Psoas muscle (tissue), 8 donors: Measurements from ENCODE around the gene ETV5. TPM values are rescaled to one million over a fixed set of nuclear protein-coding genes. Genes with fewer than 3 reads are reported as not detected.

Experiments
- ATAC-seq, 4 donors: fragments of 200-7000 bp; cut with Tn5 transposase; one replicate each; pipeline ENCODE4 v1.9.1; 2020; ENCODE audit warnings: moderate library complexity in 3 of 4, mild to moderate bottlenecking in 2 of 4
- DNase-seq, 2 donors: peaks; one replicate each; pipeline ENCODE4 v3.0.0-alpha.2; 2020
- H3K27ac ChIP-seq: fragments of 200-600 bp; one replicate; pipeline ENCODE4 v1.8.0; 2022
- H3K27me3 ChIP-seq, 3 donors: fragments of 200-600 bp in 1 of 3; one replicate each; pipeline versions ENCODE4 v1.6.1 to v1.8.0; 2013 to 2022; ENCODE audit warnings: low read length in 2 of 3, mild to moderate bottlenecking in 2 of 3, moderate library complexity in 1 of 3; ENCODE audit not compliant: insufficient read depth in 3 of 3
- H3K36me3 ChIP-seq, 2 donors: fragments of 200-600 bp in 1 of 2; one replicate each; pipeline versions ENCODE4 v1.6.1 to v1.8.0; 2013 to 2022; ENCODE audit warnings: low read depth in 1 of 2, mild to moderate bottlenecking in 1 of 2, moderate library complexity in 1 of 2; ENCODE audit not compliant: insufficient read depth in 1 of 2
- H3K4me1 ChIP-seq: fragments of 200-600 bp; one replicate; pipeline ENCODE4 v1.8.0; 2022
- H3K4me3 ChIP-seq: fragments of 200-600 bp; one replicate; pipeline ENCODE4 v1.8.0; 2022; ENCODE audit warnings: mild to moderate bottlenecking
- H3K9me3 ChIP-seq: fragments of 200-600 bp; one replicate; pipeline ENCODE4 v1.8.0; 2022
- CTCF ChIP-seq: fragments of 200-600 bp; IDR thresholded peaks from one replicate; pipeline ENCODE4 v1.8.0; 2022; ENCODE audit warnings: antibody characterized with exemption
- WGBS, 3 donors: extraction: QIAGEN DNeasy Blood & Tissue Kit; methylation state at CpG; one replicate each; pipeline versions ENCODE4 v1.1.6 to v1.1.7; 2013; 5-methylcytosine and 5-hydroxymethylcytosine counted together
- intact Hi-C, 2 donors: fragments of 100-400 bp; cut with DNase I; formaldehyde crosslinking; loops; one replicate each; pipeline versions ENCODE4 v1.11.0 to v1.14.2; 2022
- polyA plus RNA-seq, 3 donors: library from polyadenylated mRNA; stranded (reverse); fragments of 200-250 nt; gene quantifications; one replicate each; pipeline ENCODE4 v1.2.3, GENCODE V29; 2013
- total RNA-seq, 4 donors: library from RNA; stranded (reverse); fragmentation: NEBNext Ultra II Directional in 2 of 4; extraction: Animal tissue kit (Norgen Biotek cat#: 25700) in 2 of 4; gene quantifications; one replicate each; pipeline versions ENCODE4 v1.2.1 to v1.2.4, GENCODE V29; 2021 to 2023
- donor health status: healthy with polysubstance abuse.
- donor health status: DM: no; HTN: no; CAD: no; lungs with moderate emphysema.
- donor health status: Bipolar disorder and iron deficiency.
- donor health status: healthy.
- donor health status: DM: yes; HTN: yes; CAD: no.
- donor health status: DM: no; HTN: no; CAD: no.
- donor health status: DM: no; HTN: no; CAD: no.
- donor health status: DM: yes; HTN: yes; CAD: no.

ETV5 gene
- total and polyA plus RNA-seq, 7 donors = 7.2 to 47.1 (median 8.0) TPM

DNA sequence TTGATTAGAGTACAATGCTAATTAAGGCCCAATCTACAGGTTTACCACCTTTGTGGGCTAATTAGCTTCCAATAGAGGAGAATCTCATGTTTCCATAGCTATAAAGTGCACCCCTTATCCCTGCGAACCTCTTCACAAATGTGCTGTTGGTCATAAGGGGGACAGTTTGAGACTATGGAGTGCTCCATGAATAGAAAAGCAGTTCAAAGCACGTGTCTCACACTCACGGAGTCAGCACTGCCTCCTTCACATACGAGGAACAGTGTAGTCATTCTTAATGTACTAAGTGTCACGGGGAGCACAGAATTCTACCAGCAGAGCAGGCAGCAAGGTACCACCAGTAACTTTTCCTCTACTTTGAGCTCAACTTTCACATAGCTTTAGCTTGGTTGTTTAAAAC is 62.1 kb downstream of the ETV5 start:
- Histone ChIP-seq H3K36me3 (peaks cover 4 to 42% of the 10 kb centered on the region in 2 donors), H3K27me3 (peaks cover 0 to 15% (median 0%) of the 10 kb centered on the region in 3 donors), H3K9me3 (no peaks in the 10 kb centered on the region), H3K4me1 (no peaks in the 10 kb centered on the region), H3K27ac (no peak overlapping the region), H3K4me3 (no peak overlapping the region)
- no peak for TF ChIP-seq CTCF
- no peak for DNase-seq
- ATAC-seq = no peak
- WGBS, 3 donors = 79 to 82% (median 81%) methylated on average over 5 of the region's 5 CpGs
- intact Hi-C loops = no loop called here

DNA sequence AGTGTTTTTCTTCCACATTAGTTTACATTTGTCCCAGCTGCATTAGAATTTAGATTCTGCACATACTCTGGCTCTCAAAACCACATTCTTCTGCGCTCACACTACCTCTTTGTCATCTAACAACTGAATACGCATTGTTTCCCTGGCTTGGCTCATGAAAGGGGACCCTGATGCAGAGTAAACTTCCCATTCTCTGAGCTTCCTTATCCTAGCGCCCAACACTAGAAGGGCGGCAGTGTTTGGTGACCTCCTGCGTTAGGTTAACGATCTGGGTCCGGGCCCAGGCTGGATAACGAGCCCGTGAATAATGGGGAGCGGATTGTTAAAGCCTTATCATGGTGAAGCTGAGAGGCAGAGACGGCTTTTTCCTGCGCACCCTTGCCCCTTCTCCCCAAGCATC is 63.9 kb downstream of the ETV5 start:
- Histone ChIP-seq H3K36me3 (peaks cover 0 to 32% of the 10 kb centered on the region in 2 donors), H3K27me3 (peaks cover 0 to 15% (median 2%) of the 10 kb centered on the region in 3 donors), H3K4me1 (no peaks in the 10 kb centered on the region), H3K4me3 (no peak overlapping the region), H3K9me3 (no peaks in the 10 kb centered on the region), H3K27ac (no peak overlapping the region)
- TF ChIP-seq CTCF = no peak
- ATAC-seq (peak in 1 of 4 donors; percentile 22), DNase-seq (no peak)
- WGBS, 3 donors = 19 to 24% (median 23%) methylated on average over 12 of the region's 12 CpGs
- intact Hi-C loops = no loop called here

GRCh38 chr3:186044427-186044826 is 64.5 kb downstream of the ETV5 start:
- Histone ChIP-seq H3K27ac (no peak overlapping the region), H3K36me3 (peaks cover 0 to 26% of the 10 kb centered on the region in 2 donors), H3K9me3 (no peaks in the 10 kb centered on the region), H3K4me3 (no peak overlapping the region), H3K4me1 (no peaks in the 10 kb centered on the region), H3K27me3 (peaks cover 0 to 15% (median 2%) of the 10 kb centered on the region in 3 donors)
- 59 to 83% (median 72%) methylated on average over 3 of the region's 3 CpGs for WGBS, 3 donors
- ATAC-seq (no peak), DNase-seq (no peak)
- TF ChIP-seq CTCF = no peak
- intact Hi-C loops = no loop called here

DNA sequence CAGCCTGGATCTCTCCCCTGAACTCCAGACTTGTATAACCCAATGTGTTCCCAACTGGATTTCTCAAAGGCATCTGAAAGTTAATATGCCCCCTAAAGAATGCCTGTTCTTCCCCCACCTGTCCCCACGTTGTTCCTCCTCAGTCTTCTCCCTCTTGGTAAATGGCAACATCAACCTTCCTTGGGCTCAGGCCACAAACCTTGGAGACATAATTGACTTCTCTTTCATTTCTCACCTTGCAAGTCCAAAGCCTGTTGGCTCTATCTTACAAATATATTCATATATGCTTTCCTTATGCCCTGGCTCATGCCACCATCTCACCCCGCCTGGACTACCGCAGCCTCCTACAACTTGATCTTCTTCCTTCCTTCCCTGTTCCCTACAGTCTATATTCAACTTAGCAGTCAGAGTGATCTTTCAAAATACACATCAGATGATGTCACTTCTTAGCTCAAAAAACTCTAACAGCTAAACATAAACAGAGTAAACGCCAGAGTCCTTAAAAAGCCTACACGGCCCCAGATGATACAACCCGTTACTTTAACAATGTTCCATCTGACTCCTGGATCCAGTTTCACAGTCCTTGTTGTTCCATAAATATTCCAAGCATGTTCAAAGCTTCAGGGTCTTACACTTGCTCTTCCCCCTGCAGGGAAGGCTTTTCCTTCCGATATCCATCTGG is 66.2 kb downstream of the ETV5 start:
- no peak for ATAC-seq
- H3K27ac ChIP-seq = no peak overlapping the region
- H3K4me3 ChIP-seq = no peak overlapping the region
- 53 to 72% (median 68%) methylated on average over 7 of the region's 7 CpGs for WGBS, 3 donors
- H3K27me3 ChIP-seq = peaks cover 0 to 15% (median 5%) of the 10 kb centered on the region in 3 donors
- TF ChIP-seq CTCF = no peak
- H3K36me3 ChIP-seq = peaks cover 0 to 9% of the 10 kb centered on the region in 2 donors
- no peaks in the 10 kb centered on the region for H3K4me1 ChIP-seq
- intact Hi-C loops = no loop called here
- DNase-seq = no peak
- no peaks in the 10 kb centered on the region for H3K9me3 ChIP-seq

DNA sequence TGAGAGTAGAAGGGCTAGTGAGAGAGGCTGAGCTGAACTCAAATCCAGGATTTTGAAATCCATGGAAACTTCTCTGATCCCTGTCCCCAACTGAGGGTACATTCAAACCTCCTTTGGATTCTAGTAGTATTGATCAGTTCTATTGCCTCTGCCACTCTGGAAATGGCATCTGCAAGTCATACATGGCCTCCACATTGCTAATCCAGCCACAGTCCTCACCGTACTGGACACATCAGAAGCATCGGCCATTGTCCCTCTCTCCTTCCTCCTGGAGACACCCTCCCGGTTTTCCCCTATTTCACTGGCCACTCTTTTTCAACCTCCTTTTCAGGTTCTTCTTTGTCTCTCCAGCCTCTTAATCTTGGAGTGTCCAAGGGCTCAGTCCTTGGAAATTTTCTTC is 66.9 kb downstream of the ETV5 start:
- peaks cover 0 to 2% of the 10 kb centered on the region in 2 donors for H3K36me3 ChIP-seq
- intact Hi-C loops = no loop called here
- H3K27ac ChIP-seq = no peak overlapping the region
- peaks cover 0 to 15% (median 5%) of the 10 kb centered on the region in 3 donors for H3K27me3 ChIP-seq
- DNase-seq (no peak), ATAC-seq (no peak)
- no peaks in the 10 kb centered on the region for H3K4me1 ChIP-seq
- TF ChIP-seq CTCF = no peak
- WGBS, 3 donors = 87 to 91% (median 90%) methylated on average over 3 of the region's 3 CpGs
- H3K9me3 ChIP-seq = no peaks in the 10 kb centered on the region
- H3K4me3 ChIP-seq = no peak overlapping the region
